Measurements from ENCODE around the gene AKAP5.

Gene AKAP5, protein sequence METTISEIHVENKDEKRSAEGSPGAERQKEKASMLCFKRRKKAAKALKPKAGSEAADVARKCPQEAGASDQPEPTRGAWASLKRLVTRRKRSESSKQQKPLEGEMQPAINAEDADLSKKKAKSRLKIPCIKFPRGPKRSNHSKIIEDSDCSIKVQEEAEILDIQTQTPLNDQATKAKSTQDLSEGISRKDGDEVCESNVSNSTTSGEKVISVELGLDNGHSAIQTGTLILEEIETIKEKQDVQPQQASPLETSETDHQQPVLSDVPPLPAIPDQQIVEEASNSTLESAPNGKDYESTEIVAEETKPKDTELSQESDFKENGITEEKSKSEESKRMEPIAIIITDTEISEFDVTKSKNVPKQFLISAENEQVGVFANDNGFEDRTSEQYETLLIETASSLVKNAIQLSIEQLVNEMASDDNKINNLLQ

DNA sequence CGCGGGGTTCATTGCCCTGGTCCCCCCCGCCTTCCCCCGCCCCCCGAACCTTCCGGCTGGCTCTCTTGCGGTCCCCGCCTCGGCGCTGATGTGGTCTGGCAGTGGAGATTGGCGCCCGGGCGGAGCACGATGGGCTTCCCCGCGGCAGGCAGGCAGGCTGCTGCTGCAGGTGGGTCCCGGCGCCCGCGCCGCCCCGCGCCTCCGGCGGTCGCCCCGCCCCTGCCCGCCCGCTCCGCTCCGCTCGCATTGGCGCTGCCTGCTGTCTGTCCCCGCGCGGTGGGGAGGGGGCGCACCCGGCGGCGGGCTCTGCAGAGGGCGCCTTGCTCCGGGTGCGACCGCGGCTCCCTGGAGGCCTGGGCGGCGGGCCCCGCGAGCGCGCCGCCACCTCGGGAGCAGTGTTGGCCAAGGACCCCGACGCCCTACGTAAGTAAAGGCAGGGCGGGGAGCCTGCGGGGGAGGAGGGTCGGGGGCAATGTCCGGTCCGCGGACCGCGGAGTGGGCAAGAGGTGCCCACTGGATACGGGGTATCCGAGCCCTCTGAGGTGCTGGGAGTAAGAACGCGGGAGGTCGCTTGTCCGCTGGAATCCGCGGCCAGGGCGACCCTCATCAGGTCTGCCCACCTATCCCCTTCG lies at the start of gene AKAP5:
Gene AKAP5 (plus strand): TSS at position 309 of the 632 bp plus-strand sequence. CDS start 2,896 bp downstream, outside the sequence.
- peak; percentile 71 for DNase-seq

DNA sequence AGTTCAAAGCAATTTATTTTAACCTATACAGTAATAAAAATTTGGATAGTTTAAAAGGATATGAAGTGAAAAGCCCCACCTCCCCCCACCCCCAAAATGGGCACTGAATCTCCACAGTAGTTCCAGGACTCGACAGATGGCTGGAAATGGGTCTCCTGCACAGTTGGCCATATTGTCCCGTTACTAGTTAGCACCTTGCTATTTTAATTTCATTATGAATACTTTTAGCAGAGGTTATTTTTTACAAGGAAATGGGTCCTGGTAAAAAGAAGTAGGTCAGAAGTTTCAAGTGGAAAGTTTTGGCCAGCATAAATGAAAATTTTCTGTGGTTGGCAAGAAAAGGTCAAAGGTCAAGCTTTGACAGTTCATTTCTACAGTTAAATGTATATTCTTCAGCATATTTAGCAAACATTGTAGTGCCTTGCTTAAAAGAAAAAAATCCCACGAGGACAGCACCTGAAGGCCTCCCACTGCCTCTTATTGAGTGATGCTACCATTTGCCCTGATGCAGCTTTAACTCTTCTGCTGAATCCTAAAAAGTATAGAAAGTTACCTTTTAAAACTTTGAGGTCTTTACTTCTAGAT lies 48.9 kb upstream of the AKAP5 start:
- no peak for DNase-seq

DNA sequence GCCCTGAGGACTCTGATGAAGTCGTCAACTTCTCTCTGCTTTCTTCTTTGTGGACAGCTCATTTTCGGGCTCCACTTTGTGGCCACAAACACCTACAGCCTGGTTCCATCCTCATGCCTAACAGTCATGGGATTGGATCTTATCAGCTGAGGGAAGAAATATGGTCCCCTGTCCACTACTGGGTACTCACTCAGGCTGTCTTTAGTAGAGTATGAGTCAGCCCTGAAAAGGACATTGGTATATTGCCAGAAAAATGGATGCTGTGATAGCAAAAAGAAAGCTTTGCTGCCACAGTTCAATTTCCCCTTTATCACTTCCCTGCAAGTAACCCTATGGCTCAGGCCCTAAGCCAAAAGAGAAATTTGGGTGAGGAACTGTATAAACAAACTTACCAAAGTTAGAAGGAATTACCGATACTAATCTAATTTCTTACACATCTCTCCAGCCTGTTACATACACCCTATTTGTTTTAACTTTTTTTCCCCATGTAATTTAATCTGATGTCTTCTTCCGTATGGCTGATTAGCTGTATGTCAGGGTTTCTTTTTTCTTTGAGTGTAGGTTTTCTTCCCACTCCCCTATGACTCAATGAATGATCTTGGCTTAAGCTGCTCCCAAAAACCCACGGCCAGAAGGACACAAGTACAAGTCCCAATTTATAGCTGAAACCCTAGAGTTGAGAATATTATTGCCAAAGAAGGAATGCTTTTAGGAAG lies 48.1 kb upstream of the AKAP5 start:
- DNase-seq: no peak

DNA sequence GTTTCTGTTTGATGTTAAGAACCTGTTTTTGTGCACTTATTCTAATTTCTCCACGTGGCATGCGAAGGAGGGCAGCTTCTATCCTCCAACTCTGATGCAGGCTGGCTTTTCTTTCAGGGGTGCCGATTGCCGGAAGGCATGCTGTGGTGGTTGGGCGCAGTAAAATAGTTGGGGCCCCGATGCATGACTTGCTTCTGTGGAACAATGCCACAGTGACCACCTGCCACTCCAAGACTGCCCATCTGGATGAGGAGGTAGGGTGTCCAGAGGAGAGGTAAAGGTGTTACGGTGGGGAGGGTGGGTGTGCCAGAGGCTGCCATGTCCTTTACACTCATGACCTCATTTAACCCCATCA lies 47.6 kb upstream of the AKAP5 start:
- no peak for DNase-seq

DNA sequence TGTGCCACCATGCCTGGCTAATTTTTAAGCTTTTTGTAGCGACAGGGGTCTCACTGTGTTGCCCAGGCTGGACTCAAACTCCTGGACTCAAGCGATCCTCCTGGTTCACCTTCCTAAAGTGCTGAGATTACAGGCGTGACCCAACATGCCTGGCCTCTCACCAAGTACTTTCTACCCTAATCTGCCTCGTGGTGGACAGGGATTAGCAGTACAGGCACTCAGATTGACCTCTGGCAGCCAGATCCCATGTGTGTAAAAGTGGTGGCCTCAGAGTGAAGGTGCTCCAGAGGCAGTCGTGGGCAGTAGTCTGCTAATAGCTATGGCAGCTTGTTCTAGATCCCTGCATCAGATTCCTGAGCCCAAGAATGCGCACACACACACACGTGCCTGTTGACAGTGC lies 46.3 kb upstream of the AKAP5 start:
- DNase-seq: no peak

DNA sequence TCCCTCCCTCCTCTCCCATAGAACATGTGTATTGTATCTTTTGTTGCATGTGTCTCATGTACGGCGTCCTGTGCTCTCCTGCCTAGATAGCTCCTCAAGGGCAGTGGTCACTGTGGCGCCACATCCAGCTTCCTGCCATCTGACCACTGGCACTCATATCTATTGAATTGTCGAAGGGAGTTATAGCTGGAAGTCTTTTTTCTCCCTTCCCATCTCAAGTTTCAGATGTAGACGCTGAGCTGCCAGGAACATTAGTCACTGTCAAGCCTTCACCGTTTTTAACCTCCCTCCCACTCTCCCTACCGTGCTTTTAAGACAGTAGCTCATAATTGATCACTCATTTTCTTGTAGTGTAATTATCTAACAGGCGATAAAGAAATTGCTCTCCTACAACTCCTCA lies 44.1 kb upstream of the AKAP5 start:
- no peak for DNase-seq

DNA sequence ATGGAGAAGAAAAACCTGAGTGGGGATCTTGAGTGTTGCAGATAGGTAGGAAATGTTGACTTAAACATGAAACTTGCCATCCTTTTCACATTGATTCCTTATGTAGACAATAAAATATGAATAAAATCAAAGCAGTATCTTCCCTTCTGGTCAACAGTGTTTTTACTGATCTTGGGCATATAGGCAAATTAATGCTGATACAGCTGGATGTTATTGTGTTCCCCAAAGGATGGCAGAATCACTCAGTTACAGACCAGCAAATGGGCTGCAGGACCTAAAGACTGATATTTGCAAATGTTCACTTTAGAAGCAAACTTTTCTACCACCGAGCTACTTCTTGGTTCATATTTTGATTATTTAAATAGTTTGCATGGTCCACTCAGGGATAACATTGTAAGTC lies 43.3 kb upstream of the AKAP5 start:
- DNase-seq: no peak

DNA sequence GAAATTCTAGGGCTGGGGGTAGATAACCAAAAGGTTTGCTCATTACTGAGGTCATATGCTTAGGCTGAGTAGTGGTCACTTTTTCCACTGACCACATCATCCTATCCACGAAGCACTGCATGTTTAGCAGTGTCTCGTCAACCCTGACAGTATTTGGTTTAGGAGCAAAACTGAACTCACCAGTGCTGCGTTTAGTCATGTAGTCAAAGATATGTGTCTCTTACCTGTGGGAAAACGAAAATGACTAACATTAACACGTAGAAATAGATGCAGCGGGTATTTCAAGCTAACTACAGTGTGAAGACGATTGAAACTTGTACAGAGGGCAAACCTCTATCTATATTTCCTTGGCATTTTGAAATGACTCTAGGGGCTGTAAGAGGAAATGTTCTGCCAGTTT lies 42.5 kb upstream of the AKAP5 start:
- DNase-seq: no peak

DNA sequence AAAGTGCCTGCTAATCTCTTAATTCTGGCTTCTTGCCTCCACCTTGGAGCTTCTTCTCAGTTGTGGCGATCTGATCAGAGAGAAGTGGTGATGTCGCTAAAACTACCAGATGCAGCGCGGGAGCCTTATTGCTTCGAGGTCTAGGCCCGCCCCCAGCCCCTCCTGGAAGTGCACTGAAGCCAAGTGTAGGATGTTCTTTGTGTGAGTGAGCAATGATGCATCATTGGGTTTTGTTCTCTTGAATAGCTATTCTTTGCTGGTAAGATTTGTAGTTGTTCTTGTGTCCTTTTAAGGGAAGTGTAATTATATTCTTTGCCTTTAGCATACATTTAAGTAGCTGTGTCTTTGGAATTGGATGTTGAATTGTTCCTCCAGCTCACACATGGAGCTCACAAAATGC lies 41.3 kb upstream of the AKAP5 start:
- no peak for DNase-seq

DNA sequence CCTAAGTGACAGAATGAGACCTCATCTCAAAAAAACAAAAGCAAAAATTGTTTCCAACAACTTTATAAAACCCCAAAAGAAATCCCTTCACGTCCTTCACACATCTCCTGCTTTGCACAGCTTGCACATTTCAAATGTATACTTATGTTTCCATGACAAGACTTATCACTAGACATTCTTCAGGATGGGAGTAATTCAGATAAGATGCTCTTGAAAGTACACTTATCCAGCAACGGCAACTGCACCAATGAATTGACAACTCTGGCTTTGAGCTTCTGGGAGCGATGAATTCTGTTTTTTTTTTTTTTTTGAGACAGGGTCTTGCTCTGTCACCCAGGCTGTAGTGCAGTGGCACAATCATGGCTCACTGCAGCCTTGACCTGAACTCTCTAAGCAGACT lies 30.8 kb upstream of the AKAP5 start:
- DNase-seq: no peak

DNA sequence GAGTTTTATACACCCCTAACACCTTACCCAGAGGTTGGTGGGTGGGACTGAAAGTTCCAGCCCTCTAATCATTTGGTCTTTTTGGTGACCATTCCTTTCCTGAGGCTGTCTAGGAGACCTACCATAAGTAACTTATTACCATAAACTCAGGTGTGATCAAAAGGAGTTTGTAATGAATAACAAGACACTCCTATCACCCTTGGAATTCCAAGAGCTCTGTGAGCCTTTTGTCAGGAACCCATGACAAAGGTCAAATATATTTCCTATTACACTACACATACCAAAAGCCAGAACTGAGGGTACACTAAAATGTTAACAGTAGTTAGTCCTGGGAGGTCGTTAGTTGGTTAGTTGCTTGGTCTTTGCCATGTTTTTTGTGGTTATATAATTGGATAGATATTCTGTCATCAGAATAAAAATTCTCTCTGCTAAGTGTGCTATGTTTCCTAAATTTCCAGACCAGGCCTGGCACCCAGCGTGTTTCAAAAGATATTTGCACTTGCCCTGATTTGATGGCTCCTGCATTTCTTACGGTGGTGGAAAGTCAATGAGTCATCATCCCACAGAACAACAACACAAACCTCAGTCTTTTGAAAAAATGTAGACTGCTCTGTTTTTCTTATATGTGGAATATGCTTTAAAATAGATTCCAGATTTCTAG lies 27.0 kb upstream of the AKAP5 start:
- DNase-seq: no peak

DNA sequence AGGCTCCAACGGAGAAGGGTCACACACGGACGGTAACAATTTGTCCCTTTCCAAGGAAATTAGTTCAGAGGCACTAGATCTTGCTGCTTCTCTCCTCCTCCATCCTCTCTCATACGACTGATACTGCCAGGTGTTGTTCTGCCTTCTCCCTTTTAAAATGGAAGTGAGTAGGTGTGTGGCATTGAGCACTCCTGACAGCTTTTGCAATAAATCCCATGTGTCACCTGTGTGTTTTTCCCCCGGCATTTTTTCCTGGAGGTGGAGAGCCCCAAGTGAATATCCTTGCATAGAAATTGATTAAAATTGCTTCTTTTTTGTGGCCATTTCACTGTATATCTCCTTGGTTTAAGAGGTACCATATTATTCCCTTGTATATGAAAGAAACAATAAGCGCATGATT lies 26.2 kb upstream of the AKAP5 start:
- DNase-seq: no peak

DNA sequence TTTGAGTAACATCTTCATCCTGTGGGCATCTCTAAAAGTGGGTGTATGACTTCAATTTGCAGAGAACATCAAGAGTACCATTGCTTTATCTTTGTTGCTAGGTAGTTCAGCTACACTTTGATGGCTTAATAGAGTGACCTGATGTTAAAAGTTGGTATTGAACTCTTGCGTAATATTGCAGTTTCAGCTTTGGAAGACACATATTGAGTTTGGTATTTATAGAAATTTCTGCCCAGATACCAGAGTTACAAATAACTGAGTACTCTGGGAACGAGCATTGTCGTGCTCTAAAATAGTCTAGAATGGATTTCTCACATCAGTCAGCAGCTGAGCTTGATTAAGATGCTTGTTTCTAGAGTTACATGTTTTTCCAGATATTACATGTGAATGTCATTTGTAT lies 24.8 kb upstream of the AKAP5 start:
- no peak for DNase-seq

DNA sequence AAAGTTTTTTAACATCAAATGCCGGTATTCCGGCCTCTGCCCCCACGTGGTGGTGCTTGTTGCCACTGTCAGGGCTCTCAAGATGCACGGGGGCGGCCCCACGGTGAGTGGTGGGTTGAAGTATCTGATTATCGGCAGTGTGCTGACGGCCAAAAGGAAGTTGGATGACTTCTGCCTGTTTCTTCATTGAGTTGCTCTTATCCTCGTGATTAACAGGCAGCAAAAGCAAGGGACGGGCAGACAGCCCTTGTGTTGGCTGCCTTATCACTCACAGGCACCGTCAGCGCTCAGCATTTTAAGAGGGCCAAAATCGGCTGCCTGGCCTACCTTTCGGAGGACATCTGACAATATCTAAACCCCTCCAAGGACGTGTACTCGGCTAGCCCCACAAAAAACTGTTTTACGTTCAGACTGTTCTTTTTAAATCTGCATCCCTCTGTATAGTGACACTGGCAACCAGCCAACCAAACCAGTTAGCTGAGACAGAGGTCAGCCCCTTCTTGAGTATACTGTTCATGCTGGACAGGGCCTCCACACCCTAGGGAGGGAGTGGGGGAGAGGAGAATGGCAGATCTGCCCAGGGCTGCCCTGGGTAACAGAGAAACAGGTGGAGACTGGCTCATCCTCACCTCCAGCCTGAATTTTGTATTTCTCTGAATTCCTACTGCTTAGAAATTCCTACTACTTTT lies 22.9 kb upstream of the AKAP5 start:
- DNase-seq: no peak

DNA sequence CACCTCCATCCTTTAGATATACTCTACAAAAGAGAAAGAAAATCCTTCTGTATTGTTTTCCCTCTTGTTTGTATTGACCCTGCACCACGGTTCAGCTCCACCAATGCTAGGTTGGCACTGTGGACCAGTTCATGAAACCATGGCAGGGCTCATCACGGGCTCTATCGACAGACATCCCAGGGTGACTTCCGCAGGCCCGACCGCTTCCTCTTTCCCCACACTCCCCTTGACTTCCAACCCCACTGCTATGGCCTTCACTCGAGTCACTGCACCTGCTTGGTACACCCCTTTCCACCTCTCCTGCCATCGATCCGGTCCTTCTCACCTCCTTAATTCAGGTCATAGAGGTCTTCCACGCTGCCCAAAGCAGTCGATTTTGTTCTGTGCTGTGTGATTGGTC lies 21.2 kb upstream of the AKAP5 start:
- no peak for DNase-seq

DNA sequence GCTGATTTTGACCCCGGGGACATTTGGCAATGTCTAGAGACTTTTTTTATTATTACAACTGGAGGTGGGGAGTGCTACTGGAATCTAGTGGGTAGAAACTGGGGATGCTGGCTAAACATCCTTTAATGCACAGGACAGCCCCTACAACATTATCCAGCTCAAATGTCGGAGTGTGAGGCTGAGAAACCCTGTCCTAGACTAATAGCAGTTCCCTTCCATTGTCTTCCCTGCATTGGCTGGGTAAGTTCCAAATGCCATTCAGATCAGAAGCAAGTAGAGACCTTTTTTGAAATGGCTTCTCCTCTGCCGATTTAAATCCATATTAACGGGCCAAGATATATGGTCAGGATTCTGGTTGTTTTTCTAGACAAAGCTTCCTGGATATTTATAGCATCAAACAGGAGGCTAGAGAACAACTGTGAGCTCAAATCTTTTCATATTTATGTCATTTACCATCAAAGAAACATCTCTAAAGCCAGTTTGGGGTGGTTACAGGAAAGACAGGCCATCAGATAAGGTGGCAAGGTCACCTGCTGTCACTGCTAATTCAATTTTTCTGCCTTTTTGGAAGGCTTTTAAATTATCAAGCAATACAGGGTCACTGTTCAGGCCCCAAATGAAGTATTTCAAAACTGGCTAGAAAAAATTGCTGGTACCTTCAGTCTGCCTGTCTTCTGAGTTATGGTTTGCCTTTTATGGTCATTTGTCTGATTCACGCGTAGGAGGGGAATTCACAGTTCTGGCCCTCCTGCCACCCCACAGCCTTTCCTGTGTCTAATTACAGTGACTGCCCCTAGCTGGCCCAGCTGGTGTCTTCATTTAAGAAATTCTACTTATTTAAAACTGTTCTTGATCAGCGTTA lies 20.1 kb upstream of the AKAP5 start:
- peak; percentile 48 for DNase-seq

DNA sequence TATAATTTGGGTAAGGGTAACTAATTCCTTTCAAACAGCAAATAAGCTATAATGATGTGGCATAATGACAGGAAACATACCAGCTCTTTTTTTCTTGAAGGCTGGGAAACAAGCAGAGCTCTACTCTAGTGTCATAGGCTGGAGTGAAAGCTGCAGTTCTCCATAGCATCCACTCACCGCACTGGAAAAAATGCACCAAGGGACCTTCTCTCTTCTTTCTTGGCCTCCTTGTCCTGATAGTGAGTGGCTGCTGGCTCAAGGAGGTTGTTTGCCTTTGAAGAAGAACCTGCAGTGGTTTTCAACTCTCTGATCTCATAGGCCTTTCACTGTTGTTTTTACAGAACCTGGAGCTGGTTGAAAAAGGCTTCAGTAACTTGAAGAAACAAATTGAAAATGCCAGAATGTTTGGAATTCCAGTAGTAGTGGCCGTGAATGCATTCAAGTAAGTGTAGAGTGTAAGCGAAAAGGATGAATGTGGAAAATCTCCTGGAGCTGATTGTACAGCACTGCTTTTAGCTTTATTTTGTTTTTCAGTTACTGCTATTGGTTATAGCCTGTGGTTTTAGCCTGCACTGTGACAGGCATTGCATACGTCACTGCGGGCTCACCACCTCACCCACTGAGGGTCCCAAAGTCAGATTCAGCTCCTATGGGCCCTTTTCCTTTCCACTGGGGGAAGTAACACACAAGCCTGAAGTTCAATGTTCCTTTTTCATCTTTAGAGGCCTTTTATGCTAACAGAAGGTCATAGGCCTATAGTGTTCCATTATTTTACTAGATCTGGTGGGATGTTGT lies 17.2 kb upstream of the AKAP5 start:
- DNase-seq: no peak

DNA sequence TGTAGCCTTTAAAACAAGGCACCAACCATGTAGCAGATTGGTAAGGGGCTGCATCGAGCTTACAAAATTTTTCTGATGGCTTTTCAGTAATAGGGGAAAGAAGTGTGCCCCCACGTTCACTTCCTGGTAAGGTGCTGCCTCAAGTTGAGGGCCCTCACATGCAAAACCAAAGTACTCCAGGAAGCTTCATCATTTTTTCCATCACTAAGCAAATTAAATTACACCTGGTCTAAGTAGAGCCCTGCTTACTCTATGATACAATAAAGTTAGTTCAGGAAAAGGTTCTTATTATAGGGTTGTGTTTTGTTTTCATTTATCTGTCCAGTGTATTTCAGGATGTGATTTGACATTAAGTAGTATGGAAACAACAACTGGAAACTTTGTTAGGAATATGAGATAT lies 15.0 kb upstream of the AKAP5 start:
- DNase-seq: peak; percentile 33

DNA sequence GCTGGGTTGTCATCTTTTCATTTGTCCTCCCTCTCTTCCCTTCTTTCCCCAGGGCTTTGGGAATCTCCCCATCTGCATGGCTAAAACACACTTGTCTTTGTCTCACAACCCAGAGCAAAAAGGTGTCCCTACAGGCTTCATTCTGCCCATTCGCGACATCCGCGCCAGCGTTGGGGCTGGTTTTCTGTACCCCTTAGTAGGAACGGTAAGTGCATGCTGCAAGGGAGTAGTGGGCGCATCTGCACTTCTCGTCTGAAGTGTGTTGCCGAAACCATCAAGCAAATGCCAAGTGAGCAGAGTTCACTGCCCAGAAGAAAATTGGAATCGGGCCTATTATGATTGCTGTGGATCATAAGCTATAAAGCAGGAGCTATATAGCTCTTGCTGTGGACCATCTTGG lies 10.6 kb upstream of the AKAP5 start:
- DNase-seq: no peak

DNA sequence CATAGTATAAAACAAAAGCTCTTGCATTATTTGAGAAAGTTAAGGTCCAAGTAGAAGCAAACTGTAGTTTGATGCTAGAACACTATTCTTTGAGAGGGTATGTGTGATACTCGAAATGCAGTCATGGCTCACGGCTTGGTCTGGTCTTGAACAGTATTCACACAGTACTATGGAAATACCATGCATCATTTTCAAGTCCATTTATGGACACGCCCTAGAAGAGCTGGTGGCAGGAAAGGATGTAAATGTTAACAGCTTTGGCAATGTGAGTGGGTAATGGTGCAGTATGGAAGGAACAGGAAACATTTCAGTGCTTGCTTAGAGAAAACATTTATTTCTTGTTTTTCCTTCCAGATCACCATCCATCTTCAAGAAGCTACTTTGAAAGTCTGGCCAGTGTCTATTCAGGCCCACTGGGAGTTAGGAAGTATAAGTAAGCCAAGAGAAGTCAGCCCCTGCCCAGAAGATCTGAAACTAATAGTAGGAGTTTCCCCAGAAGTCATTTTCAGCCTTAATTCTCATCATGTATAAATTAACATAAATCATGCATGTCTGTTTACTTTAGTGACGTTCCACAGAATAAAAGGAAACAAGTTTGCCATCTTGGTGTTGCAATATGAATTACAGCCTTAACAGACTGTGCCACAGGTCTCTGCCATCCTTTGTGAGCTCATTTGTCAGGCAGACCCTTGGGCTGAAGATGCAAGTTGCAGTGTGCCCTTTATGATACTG lies 5.7 kb upstream of the AKAP5 start:
- DNase-seq: no peak

Measured in stimulated activated CD4-positive, alpha-beta T cell treated with anti-CD3 and anti-CD28 coated beads, Interleukin-15, amount 100 ng/mL, for 24 hours (primary cell).